GM12878 (cell line): Measurements from ENCODE around the gene YAF2. TPM values are rescaled to one million over a fixed set of nuclear protein-coding genes. Genes with fewer than 3 reads are reported as not detected.

ENCODE experiments used
- ATAC-seq: fragments of 200-7000 bp; cut with Tn5 transposase; 3 replicates; pipeline ENCODE4 v1.9.1; 2020; ENCODE audit warnings: mild to moderate bottlenecking, moderate library complexity
- BruUV-seq: library from RNA; stranded (reverse); fragments of 400-500 nt; replicated peaks from 2 replicates; lab custom pipeline; 2021; lab: Mats Ljungman, UMichigan
- CTCF ChIA-PET: fragments of 300-600 bp; sonication (Branson Sonifier 250); formaldehyde crosslinking; extraction: SDS; loops from one replicate; lab custom pipeline; 2021; ENCODE audit warnings: inconsistent platforms; lab: Yijun Ruan, JAX
- POLR2A ChIA-PET: fragments of 350-600 bp; formaldehyde crosslinking; extraction: SDS; loops from one replicate; lab custom pipeline; 2021; ENCODE audit warnings: inconsistent platforms; lab: Charles Lee
- RAD21 ChIA-PET: fragments of 300-600 bp; sonication (Branson Sonifier 250); formaldehyde crosslinking; loops from one replicate; lab custom pipeline; 2023; ENCODE audit warnings: antibody characterized with exemption; ENCODE audit not compliant: unreplicated experiment; lab: Charles Lee
- SMC1A ChIA-PET: fragments of 300-600 bp; sonication (Branson Sonifier 250); formaldehyde crosslinking; loops from one replicate; lab custom pipeline; 2023; ENCODE audit not compliant: unreplicated experiment, uncharacterized antibody; lab: Charles Lee
- DNase-seq: peaks from one replicate; pipeline ENCODE4 v3.0.0-alpha.2; 2011; ENCODE audit warnings: low read depth, low spot score
- FAIRE-seq: peaks from 3 replicates; lab custom pipeline; 2011; peaks lifted over from hg19 to GRCh38; lab: Jason Lieb, UNC
- H2AFZ ChIP-seq: 2 replicates; pipeline ENCODE4 v1.6.0; 2011; ENCODE audit warnings: low read depth, low read length, control low read depth; ENCODE audit not compliant: control insufficient read depth
- H3K27ac ChIP-seq: 2 replicates; pipeline ENCODE4 v1.5.1; 2011; ENCODE audit warnings: control low read depth; ENCODE audit not compliant: control insufficient read depth, insufficient read depth
- H3K27me3 ChIP-seq, 2 experiments: replicated peaks in 1 of 2; 2 replicates each; pipeline versions ENCODE4 v1.6.0 to v1.6.1; 2011; ENCODE audit warnings: low read length in 1 of 2; ENCODE audit not compliant: control insufficient read depth in 2 of 2, insufficient read depth in 2 of 2
- H3K36me3 ChIP-seq, 2 experiments: 2 replicates each; pipeline ENCODE4 v1.5.1; 2011; ENCODE audit warnings: low read length in 1 of 2; ENCODE audit not compliant: control insufficient read depth in 2 of 2, insufficient read depth in 2 of 2
- H3K4me1 ChIP-seq: 2 replicates; pipeline ENCODE4 v1.6.1; 2011; ENCODE audit warnings: mild to moderate bottlenecking, low read length, moderate library complexity, mixed read lengths; ENCODE audit not compliant: control insufficient read depth, insufficient read depth
- H3K4me2 ChIP-seq: 2 replicates; pipeline ENCODE4 v1.6.0; 2011; ENCODE audit warnings: control low read depth; ENCODE audit not compliant: control insufficient read depth, insufficient read depth
- H3K4me3 ChIP-seq: fragments of 200-600 bp; sonication (generic); 2 replicates; pipeline ENCODE4 v1.5.1; 2016
- H3K79me2 ChIP-seq: 2 replicates; pipeline ENCODE4 v1.6.0; 2011; ENCODE audit warnings: low read length; ENCODE audit not compliant: control insufficient read depth, insufficient read depth
- H3K9ac ChIP-seq: 2 replicates; pipeline ENCODE4 v1.8.0; 2011; ENCODE audit warnings: low read length, control low read depth, mixed read lengths; ENCODE audit not compliant: control insufficient read depth, insufficient read depth
- H3K9me3 ChIP-seq: replicated peaks from 3 replicates; pipeline ENCODE4 v1.5.1; 2011; ENCODE audit warnings: mild to moderate bottlenecking, low read length; ENCODE audit not compliant: control insufficient read depth, insufficient read depth
- H4K20me1 ChIP-seq: 2 replicates; pipeline ENCODE4 v1.6.0; 2011; ENCODE audit not compliant: control insufficient read depth, insufficient read depth
- CHD1 ChIP-seq: IDR thresholded peaks from 2 replicates; pipeline ENCODE4 v1.6.1; 2012; ENCODE audit warnings: low read depth, low read length, improper control_type of control experiment
- FOXM1 ChIP-seq: IDR thresholded peaks from 2 replicates; pipeline ENCODE4 v1.6.1; 2012; ENCODE audit warnings: low read depth, mild to moderate bottlenecking, inconsistent platforms, low read length, moderate library complexity
- IKZF1 ChIP-seq: fragments of 450-650 bp; conservative IDR thresholded peaks from 2 replicates; pipeline ENCODE4 v1.6.1; 2017; ENCODE audit warnings: antibody characterized with exemption, mild to moderate bottlenecking
- KAT2A ChIP-seq: conservative IDR thresholded peaks from 2 replicates; pipeline ENCODE4 v1.6.1; 2011; ENCODE audit warnings: low read depth, low read length; ENCODE audit not compliant: control insufficient read depth
- KLF5 ChIP-seq: fragments of 450-650 bp; IDR thresholded peaks from 2 replicates; pipeline ENCODE4 v1.6.1; 2014; ENCODE audit warnings: mild to moderate bottlenecking; ENCODE audit not compliant: partially characterized antibody
- NR2C1 ChIP-seq: fragments of 450-650 bp; IDR thresholded peaks from 2 replicates; pipeline ENCODE4 v1.6.1; 2017; ENCODE audit warnings: antibody characterized with exemption, mild to moderate bottlenecking, moderate library complexity
- POLR2AphosphoS5 ChIP-seq: IDR thresholded peaks from 2 replicates; pipeline ENCODE4 v1.6.1; 2011; ENCODE audit warnings: mild to moderate bottlenecking, low read length, inconsistent platforms
- POU2F2 ChIP-seq: IDR thresholded peaks from 3 replicates; pipeline ENCODE4 v1.6.1; 2011; ENCODE audit warnings: low read depth, mild to moderate bottlenecking, low read length, borderline replicate concordance
- RELA ChIP-seq: fragments of 450-650 bp; IDR thresholded peaks from 2 replicates; pipeline ENCODE4 v1.8.0; 2014; ENCODE audit warnings: borderline replicate concordance; ENCODE audit not compliant: partially characterized antibody
- SMAD1 ChIP-seq: fragments of 450-650 bp; IDR thresholded peaks from 2 replicates; pipeline ENCODE4 v1.6.1; 2018; ENCODE audit warnings: mild to moderate bottlenecking, low read depth; ENCODE audit not compliant: partially characterized antibody
- SMAD5 ChIP-seq: IDR thresholded peaks from 2 replicates; pipeline ENCODE4 v1.6.1; 2016; ENCODE audit warnings: antibody characterized with exemption, low read depth
- STAT1 ChIP-seq: fragments of 450-650 bp; conservative IDR thresholded peaks from 2 replicates; pipeline ENCODE4 v1.6.1; 2014; ENCODE audit warnings: antibody characterized with exemption, mild to moderate bottlenecking
- TBL1XR1 ChIP-seq: IDR thresholded peaks from 2 replicates; pipeline ENCODE4 v1.6.1; 2012; ENCODE audit warnings: low read depth, low read length, improper control_type of control experiment
- TCF12 ChIP-seq: IDR thresholded peaks from 2 replicates; pipeline ENCODE4 v1.6.1; 2011; ENCODE audit warnings: low read depth, mild to moderate bottlenecking, low read length
- TCF3 ChIP-seq: IDR thresholded peaks from 2 replicates; pipeline ENCODE4 v1.6.1; 2012; ENCODE audit warnings: low read depth, mild to moderate bottlenecking, low read length, borderline replicate concordance; ENCODE audit not compliant: insufficient read depth
- USF1 ChIP-seq: IDR thresholded peaks from 2 replicates; pipeline ENCODE4 v1.6.1; 2011; ENCODE audit warnings: borderline replicate concordance, low read depth, mild to moderate bottlenecking, moderate library complexity, mixed read lengths, low read length; ENCODE audit not compliant: insufficient read depth; ENCODE audit errors: extremely low read length
- ZNF207 ChIP-seq: fragments of 450-650 bp; IDR thresholded peaks from 2 replicates; pipeline ENCODE4 v1.6.1; 2014; ENCODE audit warnings: antibody characterized with exemption, mild to moderate bottlenecking, borderline replicate concordance
- ZSCAN29 ChIP-seq: fragments of 450-650 bp; IDR thresholded peaks from 2 replicates; pipeline ENCODE4 v1.6.1; 2017; ENCODE audit warnings: mild to moderate bottlenecking, moderate library complexity
- WGBS: methylation state at CpG from one replicate; pipeline ENCODE4 v1.1.6; 2016; ENCODE audit warnings: low lambda C conversion rate; ENCODE audit not compliant: insufficient replicate concordance, insufficient coverage; ENCODE audit errors: missing lambda C conversion rate; 5-methylcytosine and 5-hydroxymethylcytosine counted together
- in situ Hi-C: fragments of 300-500 bp; cut with MboI; formaldehyde crosslinking; loops from 9 replicates; pipeline ENCODE4 v1.14.3; 2018; ENCODE audit warnings: mixed read lengths
- intact Hi-C: fragments of 100-400 bp; cut with micrococcal nuclease; formaldehyde crosslinking; loops from one replicate; pipeline ENCODE4 v1.14.2; 2022; ENCODE audit not compliant: unreplicated experiment
- polyA plus RNA-seq, 11 experiments: library from polyadenylated mRNA; depleted of rRNA in 4 of 11; unstranded in 6 of 11; stranded (reverse) in 5 of 11; fragments of >200 nt; fragmentation: Nextera tagmentation in 4 of 11; fragmentation: Illumina TruSeq in 1 of 11; extraction: Ambion mirVana in 4 of 11; extraction: Trizol in 1 of 11; gene quantifications; 1 replicate in 1 of 11; 2 replicates in 10 of 11; pipeline versions ENCODE4 v1.2.1 to v1.2.3, GENCODE V29; 2011 to 2016; ENCODE audit warnings: inconsistent platforms in 2 of 11, missing spikeins in 2 of 11, low read depth in 1 of 11
- total RNA-seq, 4 experiments: library from RNA; depleted of rRNA in 3 of 4; stranded (reverse); fragments of >200 nt in 3 of 4; fragmentation: Illumina TruSeq in 1 of 4; extraction: Trizol in 1 of 4; gene quantifications; 2 replicates each; pipeline versions ENCODE4 v1.2.1 to v1.2.3, GENCODE V29; 2013 to 2021
- TF ChIP-seq, protein P1 (sequence below): fragments of 450-650 bp; IDR thresholded peaks from 2 replicates; pipeline ENCODE4 v1.6.1; 2016; ENCODE audit warnings: mild to moderate bottlenecking, moderate library complexity, borderline replicate concordance

YAF2 gene
- total and polyA plus RNA-seq, 10 of the 15 experiments (the other 5 are each of a cell fraction or from before 2014, with no cell fraction given) = 18.8 to 36.6 (median 23.0) TPM

DNA sequence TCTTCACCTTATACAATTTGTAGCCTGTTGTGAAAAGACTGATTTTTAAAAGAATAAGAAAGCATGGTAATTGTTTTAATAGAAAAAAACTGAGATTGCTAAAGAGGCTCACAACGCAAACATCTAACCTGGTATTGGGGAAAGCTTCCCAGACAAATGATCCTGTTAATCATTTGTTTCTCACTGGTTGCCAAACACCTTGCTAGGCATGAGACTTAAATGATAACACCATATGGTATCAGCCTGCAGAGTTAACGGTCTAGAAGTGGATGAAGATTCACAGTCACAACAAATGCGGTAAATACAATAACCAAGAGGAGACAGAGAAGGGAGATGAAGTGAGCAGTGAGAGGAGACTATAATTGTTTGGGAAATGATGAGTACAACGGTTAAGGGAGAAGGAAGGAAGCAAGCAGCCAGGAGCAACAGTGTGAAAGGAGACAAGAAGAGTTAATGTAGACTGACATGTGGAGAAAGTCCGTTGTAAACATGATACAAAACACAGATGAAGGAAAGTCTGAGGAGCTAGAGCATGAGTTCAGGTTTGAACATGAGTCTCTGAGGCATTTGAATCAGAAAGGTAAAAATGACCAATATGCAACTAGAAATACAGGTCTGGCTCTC lies 113.2 kb downstream of the YAF2 start (continued):
- TF ChIP-seq USF1 = no peak
- TF ChIP-seq RELA = no peak

DNA sequence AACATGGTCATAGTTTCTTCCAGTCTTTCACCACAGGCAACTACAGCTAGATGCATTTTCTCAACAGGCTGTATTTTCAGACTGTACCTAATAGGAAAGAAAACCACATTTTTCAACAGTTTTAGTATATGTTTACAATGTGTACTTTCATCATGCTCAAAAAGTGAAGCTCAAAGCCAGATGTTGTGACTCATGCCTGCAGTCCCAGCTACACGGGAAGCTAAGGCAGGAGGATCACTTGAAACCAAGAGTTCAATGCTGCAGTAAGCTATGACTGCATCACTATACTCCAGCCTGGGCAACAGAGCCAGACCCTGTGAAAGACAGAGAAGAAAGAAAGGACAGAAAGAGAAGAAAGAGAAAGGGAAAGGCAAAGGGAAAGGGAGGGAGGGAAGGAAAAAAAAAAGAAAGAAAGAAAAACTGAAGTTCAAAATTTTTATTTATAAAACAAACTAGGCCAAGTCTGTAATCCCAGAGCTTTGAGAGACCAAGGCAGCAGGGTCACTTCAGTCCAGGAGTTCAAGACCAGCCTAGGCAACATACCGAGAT lies 118.9 kb downstream of the YAF2 start:
- Histone ChIP-seq H3K27me3 (no peaks in the 10 kb centered on the region), H3K27ac (no peak overlapping the region), H3K4me3 (no peak overlapping the region), H3K36me3 (no peaks in the 10 kb centered on the region), H4K20me1 (no peaks in the 10 kb centered on the region), H3K4me2 (no peak overlapping the region), H3K9ac (no peak overlapping the region), H3K9me3 (no peaks in the 10 kb centered on the region; the same call in 1 of the 3 replicates), H3K79me2 (peaks cover 2% of the 10 kb centered on the region), H2AFZ (no peak overlapping the region), H3K4me1 (no peaks in the 10 kb centered on the region)
- BruUV-seq = no TSS peak
- in situ Hi-C loops (no loop called here), intact Hi-C loops (no loop called here)
- DNase-seq (no peak), ATAC-seq (no peak), FAIRE-seq (no peak)
- RAD21 ChIA-PET = no interaction called here
- SMC1A ChIA-PET = interaction anchor here (0.8 to 1.4 kb wide), 5 partner anchors 9 to 213 kb away, joined by 3 read pairs; no protein-coding TSS in a partner anchor
- WGBS = 53% methylated on average over 2 of the region's 2 CpGs
- POLR2A ChIA-PET = interaction anchor here (0.6 kb wide), 1 partner anchor 1883 kb away, joined by 4 read pairs; no protein-coding TSS in a partner anchor
- CTCF ChIA-PET = interaction anchor here (0.7 to 2.0 kb wide), 2 partner anchors 9 to 14 kb away, joined by 4 read pairs; no protein-coding TSS in a partner anchor
- TF ChIP-seq POU2F2 (no peak), SMAD5 (no peak), POLR2AphosphoS5 (no peak), SMAD1 (no peak), STAT1 (no peak), KAT2A (no peak), CHD1 (no peak), KLF5 (no peak), FOXM1 (no peak), TBL1XR1 (no peak), ZSCAN29 (no peak), TCF3 (no peak), IKZF1 (no peak), ZNF207 (no peak), TCF12 (no peak), NR2C1 (no peak)
- TF ChIP-seq, protein P1, sequence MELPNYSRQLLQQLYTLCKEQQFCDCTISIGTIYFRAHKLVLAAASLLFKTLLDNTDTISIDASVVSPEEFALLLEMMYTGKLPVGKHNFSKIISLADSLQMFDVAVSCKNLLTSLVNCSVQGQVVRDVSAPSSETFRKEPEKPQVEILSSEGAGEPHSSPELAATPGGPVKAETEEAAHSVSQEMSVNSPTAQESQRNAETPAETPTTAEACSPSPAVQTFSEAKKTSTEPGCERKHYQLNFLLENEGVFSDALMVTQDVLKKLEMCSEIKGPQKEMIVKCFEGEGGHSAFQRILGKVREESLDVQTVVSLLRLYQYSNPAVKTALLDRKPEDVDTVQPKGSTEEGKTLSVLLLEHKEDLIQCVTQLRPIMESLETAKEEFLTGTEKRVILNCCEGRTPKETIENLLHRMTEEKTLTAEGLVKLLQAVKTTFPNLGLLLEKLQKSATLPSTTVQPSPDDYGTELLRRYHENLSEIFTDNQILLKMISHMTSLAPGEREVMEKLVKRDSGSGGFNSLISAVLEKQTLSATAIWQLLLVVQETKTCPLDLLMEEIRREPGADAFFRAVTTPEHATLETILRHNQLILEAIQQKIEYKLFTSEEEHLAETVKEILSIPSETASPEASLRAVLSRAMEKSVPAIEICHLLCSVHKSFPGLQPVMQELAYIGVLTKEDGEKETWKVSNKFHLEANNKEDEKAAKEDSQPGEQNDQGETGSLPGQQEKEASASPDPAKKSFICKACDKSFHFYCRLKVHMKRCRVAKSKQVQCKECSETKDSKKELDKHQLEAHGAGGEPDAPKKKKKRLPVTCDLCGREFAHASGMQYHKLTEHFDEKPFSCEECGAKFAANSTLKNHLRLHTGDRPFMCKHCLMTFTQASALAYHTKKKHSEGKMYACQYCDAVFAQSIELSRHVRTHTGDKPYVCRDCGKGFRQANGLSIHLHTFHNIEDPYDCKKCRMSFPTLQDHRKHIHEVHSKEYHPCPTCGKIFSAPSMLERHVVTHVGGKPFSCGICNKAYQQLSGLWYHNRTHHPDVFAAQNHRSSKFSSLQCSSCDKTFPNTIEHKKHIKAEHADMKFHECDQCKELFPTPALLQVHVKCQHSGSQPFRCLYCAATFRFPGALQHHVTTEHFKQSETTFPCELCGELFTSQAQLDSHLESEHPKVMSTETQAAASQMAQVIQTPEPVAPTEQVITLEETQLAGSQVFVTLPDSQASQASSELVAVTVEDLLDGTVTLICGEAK = no peak
